ENCODE results near the gene FBXW11.

Gene FBXW11

GRCh38 chr5:171855798-171856763 is 150.4 kb downstream of the FBXW11 start:
- Mint-ChIP-seq H3K36me3 (ENCODE audit: low read depth) (peaks cover 39% of the 10 kb centered on the region), H3K4me1 (peaks cover 52% of the 10 kb centered on the region), H3K27ac (no peak overlapping the region), H3K4me3 (peak overlapping the region; percentile 51), H3K9me3 (no peaks in the 10 kb centered on the region), H3K27me3 (ENCODE audit: low read depth, poor library complexity) (peaks cover 5% of the 10 kb centered on the region)
- DNase-seq = no peak
- no peak for TF ChIP-seq CTCF (IDR thresholded peaks at IDR 0.05)

- Mint-ChIP-seq H3K4me1 (peaks cover 60% of the 10 kb centered on the region), H3K4me3 (no peak overlapping the region), H3K27me3 (ENCODE audit: low read depth, poor library complexity) (peaks cover 5% of the 10 kb centered on the region), H3K9me3 (no peaks in the 10 kb centered on the region), H3K27ac (no peak overlapping the region), H3K36me3 (ENCODE audit: low read depth) (peaks cover 31% of the 10 kb centered on the region)
- no peak for TF ChIP-seq CTCF (IDR thresholded peaks at IDR 0.05)
- DNase-seq = no peak
These were observed 151.2 kb downstream of the FBXW11 start for GRCh38 chr5:171855265-171855664.

GRCh38 chr5:171852255-171852681 is 154.2 kb downstream of the FBXW11 start:
- Mint-ChIP-seq H3K27ac (peak overlapping the region; percentile 77), H3K4me3 (no peak overlapping the region), H3K4me1 (peaks cover 59% of the 10 kb centered on the region), H3K9me3 (no peaks in the 10 kb centered on the region), H3K36me3 (ENCODE audit: low read depth) (peaks cover 23% of the 10 kb centered on the region), H3K27me3 (ENCODE audit: low read depth, poor library complexity) (peaks cover 8% of the 10 kb centered on the region)
- TF ChIP-seq CTCF (IDR thresholded peaks at IDR 0.05) = no peak
- DNase-seq = no peak

GRCh38 chr5:171851251-171851650 is 155.2 kb downstream of the FBXW11 start:
- DNase-seq = no peak
- peaks cover 19% of the 10 kb centered on the region for H3K36me3 Mint-ChIP-seq (ENCODE audit: low read depth)
- no peak overlapping the region for H3K27ac Mint-ChIP-seq
- peaks cover 49% of the 10 kb centered on the region for H3K4me1 Mint-ChIP-seq
- no peak overlapping the region for H3K4me3 Mint-ChIP-seq
- H3K27me3 Mint-ChIP-seq (ENCODE audit: low read depth, poor library complexity) = peaks cover 5% of the 10 kb centered on the region
- H3K9me3 Mint-ChIP-seq = no peaks in the 10 kb centered on the region
- no peak for TF ChIP-seq CTCF (IDR thresholded peaks at IDR 0.05)

- peak; percentile 45 for TF ChIP-seq CTCF (IDR thresholded peaks at IDR 0.05)
- Mint-ChIP-seq H3K4me1 (peaks cover 46% of the 10 kb centered on the region), H3K27me3 (ENCODE audit: low read depth, poor library complexity) (peaks cover 5% of the 10 kb centered on the region), H3K36me3 (ENCODE audit: low read depth) (peaks cover 17% of the 10 kb centered on the region), H3K27ac (no peak overlapping the region), H3K9me3 (no peaks in the 10 kb centered on the region), H3K4me3 (no peak overlapping the region)
- DNase-seq = peak; percentile 26
These were observed 156.0 kb downstream of the FBXW11 start for GRCh38 chr5:171850324-171850947.
